Lung microvascular endothelial cell (primary cell): ENCODE data around the gene DHX29. TPM values are rescaled to one million over a fixed set of nuclear protein-coding genes. Genes with fewer than 3 reads are reported as not detected.

ENCODE experiments used
- DNase-seq, 2 donors: peaks; one replicate each; pipeline versions ENCODE4 v3.0.0 to v3.0.0-alpha.2; 2010; ENCODE audit warnings: low read depth in 2 of 2
- total RNA-seq: library from RNA; depleted of rRNA; stranded (reverse); fragments of >200 nt; gene quantifications from 2 replicates; pipeline ENCODE4 v1.2.1, GENCODE V29; 2014

DHX29 gene
- total RNA-seq, 1 donor from 2014 or later = 16.5 TPM

DNA sequence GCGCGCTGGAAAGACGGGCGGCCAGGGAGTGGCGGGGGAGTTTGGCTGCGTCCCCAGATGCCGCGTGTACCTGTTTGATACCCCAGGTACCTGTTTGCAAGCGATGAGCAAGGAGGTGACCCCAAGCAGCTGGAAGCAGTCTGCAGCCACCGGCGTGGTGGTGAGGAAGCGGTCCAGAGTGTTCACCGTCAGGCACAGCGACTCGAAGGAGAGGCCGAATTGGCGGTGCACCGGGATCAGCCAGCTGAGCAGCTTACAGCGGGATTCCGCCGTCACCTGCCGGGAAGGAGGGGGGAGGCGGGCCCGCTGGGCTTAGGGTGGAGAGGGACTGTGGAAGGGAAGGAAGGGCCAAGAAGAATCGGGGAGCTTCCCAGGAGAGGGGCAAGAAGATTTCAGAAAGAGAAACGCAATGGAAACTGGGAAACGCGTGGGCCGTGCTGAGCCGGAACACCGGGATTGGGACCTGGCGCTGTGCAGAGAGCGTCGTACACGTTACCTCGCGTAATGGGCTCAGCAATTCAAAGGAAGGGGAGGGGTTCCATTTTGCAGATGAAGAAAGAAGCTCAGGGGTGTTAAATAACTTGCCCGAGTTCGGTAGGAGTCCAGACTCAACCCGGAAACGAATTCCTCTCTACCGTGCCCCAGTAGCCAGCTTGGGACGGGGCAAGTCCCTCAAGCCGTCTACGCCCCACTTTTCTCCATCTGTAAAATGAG lies 75.1 kb downstream of the DHX29 start:
- DNase-seq = peak in 1 of 2 donors; percentile 15

DNA sequence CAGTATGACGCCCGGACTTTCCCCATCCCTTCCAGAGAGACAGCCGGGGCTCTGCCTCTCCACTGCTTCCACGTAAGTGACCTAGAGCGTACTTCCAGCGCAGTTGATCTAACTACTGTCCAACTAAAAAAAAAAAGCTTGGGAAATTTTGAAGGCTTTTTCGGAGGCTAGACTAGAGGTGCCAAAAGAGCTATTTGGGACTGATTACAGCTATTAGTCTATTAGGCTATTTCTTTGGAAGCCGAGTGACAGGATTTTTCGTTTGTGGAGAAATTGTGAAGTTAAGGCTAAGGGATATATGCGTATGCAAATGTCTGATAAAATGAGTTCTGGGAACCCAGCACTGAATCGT lies 75.6 kb downstream of the DHX29 start:
- DNase-seq = no peak

DNA sequence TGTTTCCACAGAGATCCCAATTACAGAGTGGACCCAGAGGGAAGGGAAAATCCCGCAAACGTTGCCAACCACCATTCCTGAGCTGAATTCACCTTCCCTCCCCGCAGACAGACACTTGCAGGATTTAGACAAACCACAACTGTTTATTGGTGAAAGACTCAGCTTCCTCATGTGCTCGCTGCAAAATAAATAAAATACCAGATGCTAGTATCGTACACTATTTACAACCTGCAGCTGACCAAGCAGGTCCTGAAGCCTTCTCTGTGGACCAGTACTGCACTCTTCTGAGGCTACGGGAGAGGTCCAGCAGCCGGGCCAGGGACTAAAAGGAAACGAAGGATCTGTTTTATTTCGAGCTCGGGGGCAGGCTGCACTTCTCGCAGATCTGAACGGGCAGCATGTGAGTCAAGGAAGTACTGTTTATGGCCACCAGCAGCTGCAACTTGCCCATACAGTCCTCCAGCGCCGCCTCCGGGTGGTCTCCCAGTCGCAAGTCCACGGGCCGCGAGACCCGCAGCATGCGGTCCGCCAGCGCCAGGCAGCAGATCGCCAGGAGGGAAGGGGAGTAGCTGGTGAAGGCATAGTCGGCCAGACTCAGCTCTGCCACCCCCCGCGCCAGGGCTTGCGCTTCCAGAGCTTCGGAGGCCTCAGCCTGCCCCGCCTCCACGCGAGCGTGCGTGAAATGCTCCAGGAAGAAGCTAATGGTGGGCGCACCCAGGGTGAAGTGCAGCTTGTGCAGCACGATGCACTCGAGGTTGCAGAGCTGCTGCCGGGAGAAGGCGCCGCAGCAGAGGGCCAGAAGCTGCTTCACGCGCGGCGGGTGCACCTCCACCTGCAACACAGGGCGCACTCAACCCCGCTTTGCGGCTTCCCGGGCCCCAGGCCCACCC lies 76.2 kb downstream of the DHX29 start:
- peak; percentile 36 to 46 for DNase-seq

DNA sequence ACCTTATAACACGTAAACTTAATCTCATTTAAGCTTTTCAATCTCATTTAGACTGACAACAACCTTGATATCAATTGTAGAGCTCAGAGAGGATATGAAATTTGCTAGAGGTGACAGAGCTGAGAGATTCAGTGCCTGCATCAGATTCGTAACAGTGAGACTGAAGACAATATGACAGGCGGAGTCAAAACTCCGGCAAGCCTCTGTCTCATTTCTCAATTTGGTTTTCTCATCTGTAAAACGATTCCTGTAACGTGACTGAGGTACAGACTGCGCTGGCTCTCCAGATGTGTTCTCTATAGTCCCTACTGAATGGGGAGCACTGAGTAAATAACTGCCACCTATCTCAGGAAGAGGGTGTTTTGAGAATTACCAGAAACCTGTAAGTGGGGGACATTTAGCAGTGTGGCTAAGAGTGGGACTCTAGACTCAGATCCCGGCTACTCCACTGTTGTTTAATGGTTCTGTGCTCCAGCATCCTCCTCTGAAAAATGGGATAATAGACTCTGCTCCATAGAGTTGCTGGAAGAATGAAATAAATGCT lies 77.3 kb downstream of the DHX29 start:
- no peak for DNase-seq

DNA sequence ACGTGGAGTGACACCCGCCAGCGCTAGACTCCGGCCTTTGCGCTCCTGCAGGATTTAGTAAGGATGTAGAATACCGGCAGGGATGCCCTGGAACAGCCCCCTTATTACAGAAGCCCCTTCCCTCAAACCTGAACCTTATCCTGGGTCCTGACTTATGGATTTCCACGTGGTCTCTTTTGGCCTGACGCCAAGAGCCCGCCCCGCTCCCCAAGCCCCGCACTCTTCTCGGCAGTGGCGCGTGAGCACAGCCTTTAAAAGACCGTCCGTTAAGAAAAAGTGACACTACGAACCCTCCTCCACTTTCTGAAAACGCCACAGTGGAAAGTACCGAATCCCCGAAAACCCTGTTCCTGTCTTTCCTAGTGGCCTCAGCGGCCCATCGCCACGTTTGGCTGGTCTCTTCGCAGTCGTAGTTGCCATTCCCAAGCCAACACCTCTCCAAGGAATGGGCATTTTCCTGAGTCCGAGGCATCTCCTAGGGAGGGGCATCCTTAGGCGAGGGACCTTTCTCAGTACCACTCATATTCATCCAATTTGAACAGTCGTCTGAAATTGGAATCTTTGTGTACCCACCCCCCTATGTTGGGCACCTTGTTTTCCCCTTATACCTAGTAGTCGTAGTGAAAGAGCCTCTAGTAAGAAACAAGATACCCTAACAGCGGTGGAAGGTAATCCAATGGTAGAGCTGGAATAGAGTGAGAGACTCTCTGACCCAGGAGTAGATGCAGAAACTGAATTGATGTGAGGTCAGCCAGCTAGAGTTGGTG lies 79.6 kb downstream of the DHX29 start:
- DNase-seq = no peak

DNA sequence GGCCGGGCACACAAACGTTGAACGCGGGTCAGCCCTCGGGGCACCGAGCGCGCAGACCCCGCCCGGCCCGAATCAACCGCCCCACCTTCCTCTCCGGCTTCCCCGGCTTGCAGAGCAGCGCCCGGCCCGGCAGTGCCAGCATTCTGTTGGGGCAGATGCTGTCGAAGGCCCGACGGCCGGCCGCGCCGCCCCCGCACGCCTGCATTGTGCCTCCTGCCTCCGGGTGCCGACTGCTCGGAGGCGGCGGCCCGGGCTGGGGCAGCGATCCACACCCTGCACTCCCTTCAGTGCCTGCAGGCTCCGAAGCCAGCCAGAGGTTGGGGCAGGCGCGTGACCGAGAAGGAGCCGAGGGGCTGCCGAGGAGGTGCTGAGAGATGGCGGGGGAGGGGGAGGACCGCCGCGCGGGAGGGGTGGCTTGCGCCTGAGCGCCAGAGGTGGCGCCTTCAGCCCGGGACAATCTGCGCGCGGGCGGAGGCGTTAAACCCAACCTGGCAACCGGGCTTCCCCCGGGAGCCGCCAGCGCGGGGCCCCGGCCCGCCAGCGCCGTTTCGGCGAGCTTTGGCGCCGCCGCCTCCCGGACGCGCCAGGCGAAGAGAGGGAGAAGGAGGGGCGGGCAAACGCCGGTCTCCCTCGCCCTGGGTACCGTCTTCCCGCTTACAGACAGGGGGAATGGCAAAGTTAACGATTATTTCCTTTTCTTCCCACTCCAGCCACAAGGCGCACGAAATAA lies 80.4 kb downstream of the DHX29 start, which contains the start of gene MCIDAS:
Gene MCIDAS (minus strand): TSS at position 382 of the 730 bp plus-strand sequence. CDS start 177 bp downstream, at position 205.
- peak; percentile 49 to 55 for DNase-seq

DNA sequence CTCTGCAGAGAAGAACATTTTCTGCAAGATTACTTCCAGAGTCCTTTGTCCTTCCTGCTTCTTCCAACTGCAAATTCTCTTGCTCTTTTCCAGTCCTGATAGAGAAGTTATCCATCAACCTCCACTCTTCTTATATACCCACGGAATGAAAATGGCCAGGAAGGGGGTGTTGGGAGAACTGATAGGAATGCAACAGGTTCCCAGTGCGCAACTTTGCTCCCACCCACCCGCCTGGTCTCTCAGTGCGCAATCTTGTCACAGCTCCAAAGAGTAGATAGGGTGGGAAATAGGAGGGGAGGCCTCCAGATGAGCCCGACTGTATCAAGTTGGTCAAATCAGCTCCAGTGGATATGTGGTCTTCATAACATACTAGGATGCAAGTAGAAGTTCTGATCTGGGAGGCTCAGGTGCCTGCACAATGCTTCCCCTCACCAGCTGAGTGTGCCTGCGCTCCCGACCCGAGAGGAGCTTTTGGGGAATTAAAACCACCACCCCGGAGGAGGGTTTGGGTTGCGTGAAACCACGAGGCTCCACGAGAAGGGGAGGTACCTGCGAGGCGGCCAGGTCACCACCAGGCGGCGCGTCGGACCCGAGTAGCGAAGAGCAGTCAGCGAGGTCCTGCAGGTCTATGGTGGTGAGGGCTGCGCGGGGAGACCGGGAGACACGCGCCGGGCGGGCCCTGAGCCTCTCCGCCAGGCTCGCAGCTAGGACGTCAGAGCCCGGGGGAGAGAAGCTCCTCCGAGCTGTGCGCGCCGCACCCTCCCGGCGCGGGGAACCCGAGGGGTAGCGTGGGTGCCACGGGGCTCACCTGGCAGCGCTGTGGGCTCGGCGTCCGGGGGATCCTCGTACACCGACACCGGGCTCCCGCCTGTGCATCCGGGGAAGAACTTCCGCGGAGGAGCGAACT lies 81.2 kb downstream of the DHX29 start:
- peak; percentile 48 to 55 for DNase-seq

DNA sequence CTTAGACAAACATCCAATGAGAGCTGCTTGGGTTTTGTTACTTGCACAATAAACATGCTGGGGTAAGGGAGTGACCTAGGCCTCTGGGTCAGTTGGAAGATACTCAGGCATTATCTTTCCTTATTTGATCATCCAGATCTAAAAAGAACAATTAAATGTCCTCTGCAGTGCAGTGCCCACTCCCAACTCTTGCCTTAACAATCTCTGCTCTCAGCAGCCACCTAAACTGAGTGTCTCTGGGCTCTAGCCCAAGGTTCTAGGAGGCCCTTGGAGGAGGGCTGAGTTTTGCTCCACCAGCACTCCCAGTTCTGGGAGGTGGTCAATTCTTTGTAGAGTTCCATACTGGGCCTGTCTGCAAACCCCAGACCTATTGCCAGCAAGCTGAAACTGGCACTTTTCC lies 82.1 kb downstream of the DHX29 start:
- DNase-seq = no peak

DNA sequence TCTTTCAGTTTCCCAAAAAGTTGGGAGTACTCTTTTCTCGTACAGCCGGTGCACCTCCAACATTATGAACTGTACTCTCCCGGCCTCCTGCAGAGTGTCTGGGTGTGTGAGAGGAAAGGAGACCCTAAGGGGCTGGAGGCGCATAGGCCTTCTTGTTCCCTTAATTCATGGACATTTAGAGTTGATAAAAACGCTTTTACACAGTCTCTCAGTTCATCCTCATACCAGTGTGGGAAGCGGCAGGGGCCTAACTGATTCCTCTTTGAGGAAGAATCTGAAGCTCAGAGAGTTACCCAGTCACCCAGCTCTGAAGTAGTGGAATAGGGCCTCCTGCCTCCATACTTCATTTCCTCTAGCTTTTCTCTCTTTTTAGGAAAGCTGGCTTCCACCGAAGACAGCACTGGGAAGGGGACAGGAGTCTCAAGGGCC lies 83.7 kb downstream of the DHX29 start:
- DNase-seq = no peak

DNA sequence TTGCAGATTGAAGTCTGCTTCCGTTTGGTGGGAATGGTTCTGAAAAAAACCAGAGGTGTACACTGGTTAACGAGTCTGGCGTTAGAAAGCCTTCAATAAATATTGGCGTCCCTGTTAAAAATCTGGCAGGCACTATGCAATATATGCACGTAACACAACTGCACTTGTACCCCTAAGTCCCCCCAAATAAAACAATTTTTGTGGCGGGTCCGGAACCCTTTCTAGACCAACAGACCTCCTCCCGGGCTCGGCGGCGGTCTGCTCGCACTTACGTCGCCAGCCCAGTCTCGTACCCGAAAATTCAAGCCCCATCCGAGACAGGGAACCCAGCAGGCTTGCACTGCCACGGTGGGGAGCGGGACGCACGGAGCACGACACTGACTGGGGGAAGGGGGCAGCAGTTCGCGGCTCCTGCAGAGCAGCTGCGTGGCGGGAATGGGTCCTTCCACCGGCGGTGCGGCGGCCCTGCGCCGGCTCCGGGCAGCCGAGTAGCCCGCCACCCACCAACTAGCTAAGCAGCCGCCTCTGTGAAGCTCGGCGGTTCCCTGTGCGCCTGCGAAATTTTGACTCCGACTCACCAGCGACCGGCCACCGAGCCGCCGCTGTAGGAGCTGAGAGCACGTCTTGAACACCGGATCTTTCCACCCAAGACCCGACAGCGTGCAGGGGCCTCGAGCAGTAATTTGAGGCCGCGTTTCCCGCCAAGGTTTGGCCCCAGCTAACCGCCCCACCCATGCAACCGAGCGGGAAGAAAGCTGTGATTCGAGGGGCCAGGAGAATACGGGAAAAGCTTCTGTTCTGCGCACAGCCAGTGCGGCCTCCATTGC lies 84.3 kb downstream of the DHX29 start:
- DNase-seq = no peak

DNA sequence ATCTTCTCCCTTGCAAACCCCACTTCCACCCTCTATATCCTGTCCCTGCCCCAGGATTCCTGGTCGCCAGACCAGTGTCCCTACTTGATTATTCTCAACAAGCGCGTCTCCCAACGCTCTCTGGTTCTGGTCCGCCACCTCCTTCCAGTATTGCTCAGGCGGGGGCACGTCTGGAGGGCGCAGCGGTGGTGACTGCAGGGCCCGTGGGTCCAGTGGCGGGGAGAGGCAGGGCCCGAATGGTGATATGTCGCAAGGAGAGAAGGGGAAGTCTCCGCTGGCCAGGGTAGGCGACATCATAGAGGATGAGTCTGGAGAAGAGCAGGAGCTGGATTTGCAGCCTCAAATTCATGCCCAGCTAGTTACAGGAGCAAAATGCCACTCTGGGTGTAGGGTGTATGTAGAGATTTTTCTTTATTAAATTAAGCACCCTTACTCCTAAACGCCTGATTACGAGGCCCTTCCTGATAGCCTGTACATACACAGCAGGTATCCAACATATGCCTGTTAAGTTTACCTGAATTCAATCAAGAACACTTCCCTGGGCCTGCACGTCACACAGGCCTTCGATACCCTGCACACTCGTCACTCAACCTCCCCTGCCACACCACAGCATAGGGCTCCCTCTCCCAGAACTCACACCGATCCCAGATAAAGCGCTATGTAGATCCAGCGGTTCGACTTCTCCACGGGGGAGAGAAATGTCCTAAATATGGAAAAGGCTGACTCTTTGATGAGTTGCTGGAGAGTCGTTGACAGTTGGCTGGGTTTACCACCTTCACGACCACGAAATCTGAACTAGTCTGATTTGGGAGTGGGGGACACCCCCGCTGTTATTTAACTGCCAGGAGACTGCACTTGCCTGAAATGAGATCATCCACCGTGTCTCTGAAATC lies 85.2 kb downstream of the DHX29 start:
- no peak for DNase-seq

DNA sequence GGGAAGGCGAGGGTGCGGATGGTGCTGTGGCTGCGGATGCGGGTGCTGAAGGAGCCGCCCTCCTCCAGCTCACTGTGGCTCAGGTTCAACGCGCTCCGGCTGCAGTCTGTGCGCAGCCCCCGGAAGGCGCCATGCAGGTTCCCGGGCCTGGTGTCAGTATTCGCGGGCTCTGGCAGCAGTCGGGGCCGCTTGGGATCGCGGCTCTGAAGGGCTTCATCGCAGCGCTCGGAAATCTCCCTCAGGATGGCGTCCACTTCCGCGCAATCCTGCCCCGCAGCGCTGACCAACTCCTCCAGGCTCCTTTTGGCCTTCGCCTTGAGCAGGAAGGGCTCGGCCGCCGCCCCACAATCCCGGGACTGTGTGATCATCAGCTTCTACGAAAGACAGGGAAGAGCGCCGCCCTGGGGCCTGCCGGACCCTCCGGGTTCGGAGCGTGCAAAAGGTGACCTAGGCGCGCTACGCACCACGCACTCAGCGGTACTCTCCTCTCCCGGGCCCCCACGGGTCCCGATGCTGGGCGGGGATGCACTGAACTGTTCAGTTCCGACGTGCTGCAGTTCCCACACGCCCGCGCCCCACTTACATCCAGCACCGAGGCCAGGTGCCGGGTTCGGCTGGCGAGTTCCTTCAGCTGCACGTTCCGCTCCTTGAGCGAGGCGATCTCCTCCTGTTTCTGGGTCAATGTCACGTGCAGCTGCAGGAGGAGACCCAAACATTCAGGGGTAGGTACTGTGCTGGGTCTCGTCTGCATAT lies 86.9 kb downstream of the DHX29 start:
- DNase-seq = peak in 1 of 2 donors; percentile 35

DNA sequence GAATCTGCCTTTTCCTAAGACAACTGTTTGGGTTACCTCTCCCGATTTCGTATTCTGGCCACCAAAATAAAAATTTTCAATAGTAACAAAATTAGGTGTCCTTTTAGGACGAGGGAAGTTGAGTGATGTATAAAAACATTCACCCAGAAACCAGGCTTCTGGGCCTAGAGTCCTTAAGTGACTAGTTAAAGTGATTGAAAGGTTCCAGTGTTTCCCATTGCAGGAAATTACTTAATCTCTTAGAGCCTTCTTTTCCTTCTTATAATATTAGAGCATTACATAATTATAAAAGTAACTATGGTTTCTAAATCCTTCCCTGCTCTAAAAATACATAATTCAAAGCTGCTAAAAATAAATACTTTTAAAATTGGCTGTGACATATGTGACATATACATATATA lies 87.7 kb downstream of the DHX29 start:
- DNase-seq = no peak

DNA sequence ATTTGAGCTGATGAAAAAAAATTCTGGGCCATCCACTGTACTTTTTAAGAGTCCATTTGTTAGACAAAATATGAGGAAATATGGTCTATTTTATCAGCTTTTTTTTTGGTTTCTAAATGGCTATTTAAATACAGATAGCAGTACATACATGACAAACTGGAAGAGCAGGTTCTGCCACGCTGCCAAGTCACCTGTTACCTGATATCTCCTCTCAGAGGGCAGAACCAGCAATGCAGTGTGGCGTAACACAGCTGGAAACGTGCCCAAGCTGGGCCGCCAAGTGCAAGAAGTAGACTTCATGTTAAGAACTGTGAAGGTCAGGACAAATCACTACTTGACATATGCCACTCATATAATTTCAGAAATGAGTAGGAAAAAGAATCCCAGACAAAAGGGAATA lies 88.5 kb downstream of the DHX29 start:
- DNase-seq = no peak

DNA sequence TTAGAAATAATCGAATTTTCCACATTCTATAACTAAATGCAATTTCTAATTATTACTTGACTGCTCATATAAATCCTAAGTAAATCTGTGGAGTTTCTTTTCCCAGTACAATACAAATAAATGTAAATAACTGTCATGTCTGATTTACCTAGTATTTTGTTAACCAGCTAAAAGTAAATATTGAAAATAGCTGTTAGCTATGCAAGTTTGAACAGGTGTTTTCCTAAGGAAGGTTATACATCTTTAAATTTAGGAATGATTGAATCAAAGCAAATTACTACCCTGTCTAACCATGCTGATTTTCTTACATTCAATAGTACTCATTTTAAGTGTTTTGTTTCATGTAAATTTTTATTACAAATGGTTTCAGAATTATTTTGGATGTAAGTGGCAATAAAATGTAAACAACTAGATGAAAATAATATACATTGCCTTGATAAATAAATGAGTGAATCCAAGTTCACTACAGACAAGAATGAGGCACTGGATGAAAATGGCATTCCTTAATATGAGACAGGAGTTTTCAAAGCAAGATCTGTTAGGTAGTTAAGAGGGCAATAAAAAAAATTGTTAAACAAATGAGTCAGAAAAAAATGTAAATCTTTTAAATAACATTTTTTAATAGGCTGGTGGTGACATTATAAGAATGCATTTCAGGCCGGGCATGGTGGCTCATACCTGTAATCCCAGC lies 96.2 kb downstream of the DHX29 start:
- no peak for DNase-seq
